GM18951 (cell line): ENCODE data around the gene FAM3D.
"Not testable (repeated sequence)": the region's sequence is repeated elsewhere in the genome, so short reads cannot be mapped to it uniquely, and the experiment has no call there.

Experiments
- POLR2A ChIP-seq: IDR thresholded peaks from 4 replicates; pipeline ENCODE4 v1.6.1; 2011; ENCODE audit warnings: mild to moderate bottlenecking; ENCODE audit not compliant: insufficient read length, insufficient read depth; ENCODE audit errors: extremely low read depth
- in situ Hi-C: fragments of 300-500 bp; cut with MboI; formaldehyde crosslinking; loops from one replicate; pipeline ENCODE4 v1.12.0; 2022; ENCODE audit warnings: low sequenced_read_pairs, mixed read lengths, inconsistent platforms; ENCODE audit not compliant: unreplicated experiment

The FAM3D gene

GRCh38 chr3:58666683-58667082 lies at the start of gene FAM3D:
Gene FAM3D (minus strand): TSS chr3:58666774. CDS start chr3:58655563, 11,211 bp downstream.
- no peak for TF ChIP-seq POLR2A
- in situ Hi-C loops = no loop called here

DNA sequence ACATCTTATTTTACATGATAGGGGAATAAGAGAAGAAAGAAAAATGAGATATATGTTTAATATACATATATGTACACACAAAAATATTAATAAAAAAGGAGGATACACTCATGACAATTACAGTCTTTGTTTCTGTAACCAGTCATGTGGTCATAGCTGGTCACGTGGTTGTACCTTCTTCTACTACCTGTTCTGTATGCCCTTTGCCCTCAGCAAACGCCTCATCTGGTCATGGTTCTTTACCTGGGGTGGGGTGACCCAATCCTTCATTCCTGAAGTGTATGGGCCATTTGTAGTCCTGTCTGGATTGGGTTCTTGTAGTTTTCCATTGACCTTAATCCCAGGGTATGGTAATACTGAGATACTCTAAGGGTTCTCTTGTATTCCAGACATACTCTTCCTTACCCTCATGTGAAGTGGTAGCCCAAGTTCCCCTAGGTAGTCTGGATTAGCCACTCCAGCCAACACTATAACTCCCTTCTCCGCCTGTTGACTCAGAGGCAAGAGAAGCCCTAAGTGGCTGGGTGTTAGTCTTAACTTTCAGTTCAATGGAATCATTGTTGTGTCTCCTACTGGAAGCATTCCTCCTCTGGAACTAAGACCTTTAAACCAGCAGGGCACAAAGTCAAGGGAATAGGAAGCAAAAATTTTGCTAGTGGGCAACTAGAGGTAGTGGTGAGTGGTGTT lies 47.3 kb upstream of the FAM3D start:
- in situ Hi-C loops = no loop called here
- TF ChIP-seq POLR2A = no peak

DNA sequence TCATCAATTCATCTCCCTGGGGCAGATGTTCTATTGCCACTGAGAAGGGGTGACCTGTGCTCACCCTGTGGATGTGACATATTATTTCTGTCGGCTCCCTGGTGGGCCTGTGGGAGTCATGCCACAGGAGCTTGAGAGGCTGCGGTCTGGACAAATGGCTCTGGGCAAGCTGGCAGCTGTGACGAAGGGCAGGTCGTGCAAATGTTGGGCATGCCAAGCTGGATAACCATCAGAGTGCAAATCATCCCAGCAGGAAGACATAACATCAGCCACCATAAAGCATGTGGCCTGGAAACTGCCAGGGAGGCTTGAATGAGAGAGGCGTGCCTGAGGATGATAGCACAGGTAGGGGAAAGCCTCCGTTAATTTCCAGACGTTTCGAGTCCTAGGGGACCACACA lies 45.3 kb upstream of the FAM3D start:
- in situ Hi-C loops = no loop called here
- TF ChIP-seq POLR2A = no peak

GRCh38 chr3:58708983-58709382 lies 42.4 kb upstream of the FAM3D start:
- in situ Hi-C loops = not testable (repeated sequence)

DNA sequence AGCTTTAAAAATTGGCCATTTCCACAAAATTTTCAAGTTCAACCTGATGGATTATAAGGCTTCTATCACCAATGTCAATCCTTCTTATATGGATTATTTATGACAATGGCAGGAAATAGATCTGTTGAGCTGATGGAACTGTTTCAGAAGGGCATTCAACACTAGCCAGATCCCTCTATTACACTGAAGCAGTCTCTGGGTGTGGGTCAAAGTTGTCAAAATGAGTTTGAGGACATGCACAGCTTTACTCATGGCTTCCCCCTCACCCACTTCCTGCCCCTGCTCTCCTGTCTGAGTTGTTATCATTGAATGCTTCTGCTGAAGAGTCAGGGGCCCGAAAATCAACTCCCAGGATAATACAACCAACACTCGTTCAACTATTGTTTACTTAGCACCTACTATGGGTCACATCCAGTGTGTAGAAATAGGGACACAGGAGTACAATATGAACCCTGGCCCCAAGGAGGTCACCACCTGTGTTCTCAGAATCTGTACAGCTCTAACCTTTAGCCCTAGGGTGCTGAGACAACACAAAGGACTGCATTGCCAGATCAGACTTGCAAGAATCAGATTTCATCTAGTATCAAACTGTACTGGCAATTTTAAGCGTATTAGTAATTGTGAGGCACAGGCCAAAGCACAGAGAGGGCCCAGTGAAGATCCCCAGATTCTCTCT lies 41.7 kb upstream of the FAM3D start:
- TF ChIP-seq POLR2A = no peak
- in situ Hi-C loops = no loop called here

- no peak for TF ChIP-seq POLR2A
- in situ Hi-C loops = no loop called here
These were observed 40.9 kb upstream of the FAM3D start for GRCh38 chr3:58707390-58707930.

DNA sequence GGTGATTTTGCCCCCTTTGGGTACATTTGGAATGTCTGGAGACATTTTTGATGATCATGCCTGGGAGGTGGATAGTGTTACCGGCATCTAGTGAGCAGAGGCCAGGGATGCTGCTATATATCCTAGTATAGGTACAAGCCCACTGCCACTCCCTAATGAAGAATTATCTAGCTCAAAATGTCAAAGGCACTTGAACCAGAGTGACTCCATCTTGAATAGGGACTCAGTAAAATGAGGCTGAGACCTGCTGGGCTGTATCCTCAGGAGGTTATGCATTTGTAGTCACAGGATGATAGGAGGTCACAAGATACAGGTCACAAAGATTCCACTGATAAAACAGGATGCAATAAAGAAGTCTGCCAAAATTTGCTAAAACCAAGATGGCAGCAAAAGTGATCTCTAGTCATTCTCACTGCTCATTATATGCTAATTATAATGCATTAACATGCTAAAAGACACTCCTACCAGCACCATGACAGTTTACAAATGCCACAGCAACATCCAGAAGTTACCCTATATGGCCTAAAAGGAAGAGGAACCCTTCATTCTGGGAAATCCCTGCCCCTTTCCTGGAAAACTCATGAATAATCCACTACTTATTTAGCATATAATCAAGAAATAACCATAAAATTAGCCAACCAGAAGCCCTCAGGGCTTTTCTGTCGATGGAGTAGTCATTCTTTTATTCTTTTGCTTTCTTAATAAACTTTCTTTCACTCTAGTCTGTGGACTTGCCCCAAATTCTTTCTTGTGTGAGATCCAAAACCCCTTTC lies 40.0 kb upstream of the FAM3D start:
- TF ChIP-seq POLR2A = no peak
- in situ Hi-C loops = no loop called here

DNA sequence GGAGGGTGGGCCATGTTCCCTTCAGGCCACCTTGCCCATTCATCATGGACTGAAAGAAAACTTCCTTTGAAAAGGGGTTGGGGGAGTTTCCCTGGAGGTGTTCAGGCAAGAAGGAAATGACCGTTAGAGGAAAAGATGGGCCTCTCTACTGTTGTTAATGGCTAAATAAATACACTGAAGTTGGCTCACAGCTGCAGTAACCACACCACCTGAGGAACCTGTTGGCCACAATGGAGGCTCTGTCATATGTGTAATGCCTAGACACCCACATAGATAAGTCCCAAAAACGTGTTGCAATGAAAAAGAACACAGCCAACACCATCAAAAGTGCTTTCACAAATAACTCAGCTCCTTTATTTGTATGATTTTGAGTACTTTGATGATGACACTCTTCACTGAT lies 38.2 kb upstream of the FAM3D start:
- in situ Hi-C loops = no loop called here

DNA sequence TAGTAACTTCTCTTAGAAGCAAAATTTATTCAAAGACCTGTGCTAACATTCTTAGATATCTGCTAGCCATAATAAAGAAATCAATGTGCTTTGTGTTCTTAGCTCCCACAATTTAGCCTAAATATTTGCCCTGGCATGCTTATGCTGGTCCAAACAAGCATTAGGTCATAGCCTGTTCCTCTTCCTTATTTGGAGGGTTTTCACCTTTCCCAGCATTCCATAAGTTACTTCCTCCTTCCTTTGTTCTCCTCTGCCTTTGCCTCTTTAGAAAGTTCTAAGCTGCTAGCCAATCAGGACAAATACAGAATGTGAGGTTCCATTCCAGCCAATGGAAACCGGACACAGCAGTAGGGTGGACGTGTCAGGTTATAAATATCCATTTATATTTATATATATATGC lies 37.7 kb upstream of the FAM3D start:
- in situ Hi-C loops = not testable (repeated sequence)

More for the DNA sequence above, 38.2 kb upstream of the FAM3D start:
- TF ChIP-seq POLR2A = no peak

DNA sequence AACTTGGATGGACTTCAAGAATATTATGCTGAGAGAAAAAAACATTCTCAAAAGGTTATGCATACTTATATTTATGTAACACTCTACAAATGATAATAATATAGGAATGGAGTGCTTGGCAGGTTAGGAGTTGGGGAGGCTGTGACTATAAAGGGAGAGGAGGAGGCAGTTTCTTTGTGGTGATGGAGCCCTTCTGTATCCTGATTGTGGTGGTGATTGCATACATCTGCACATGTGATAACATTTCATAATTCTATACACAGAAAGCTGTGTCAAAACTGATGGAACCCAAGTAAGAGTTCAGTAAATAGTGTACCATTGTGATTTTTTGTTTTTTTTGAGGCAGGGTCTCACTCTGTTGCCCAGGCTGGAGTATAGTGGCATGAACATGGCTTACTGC lies 31.7 kb upstream of the FAM3D start:
- no peak for TF ChIP-seq POLR2A
- in situ Hi-C loops = no loop called here

DNA sequence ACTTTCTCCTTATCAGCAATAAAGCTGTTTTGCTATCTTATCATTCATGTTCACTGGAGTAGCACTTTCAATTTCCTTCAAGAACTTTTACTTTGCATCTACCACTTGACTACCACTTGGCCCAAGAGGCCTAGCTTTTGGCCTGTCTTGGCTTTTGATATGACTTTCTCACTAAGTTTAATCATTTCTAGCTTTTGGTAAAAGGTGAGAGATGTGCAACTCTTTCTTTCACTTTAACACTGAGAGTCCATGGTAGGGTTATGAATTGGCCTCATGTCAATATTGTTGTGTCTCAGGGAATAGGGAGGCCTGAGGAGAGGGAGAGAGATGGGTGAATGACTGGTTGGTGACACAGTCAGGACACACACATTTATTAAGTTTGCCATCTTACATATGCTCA lies 31.0 kb upstream of the FAM3D start:
- in situ Hi-C loops = no loop called here
- no peak for TF ChIP-seq POLR2A

DNA sequence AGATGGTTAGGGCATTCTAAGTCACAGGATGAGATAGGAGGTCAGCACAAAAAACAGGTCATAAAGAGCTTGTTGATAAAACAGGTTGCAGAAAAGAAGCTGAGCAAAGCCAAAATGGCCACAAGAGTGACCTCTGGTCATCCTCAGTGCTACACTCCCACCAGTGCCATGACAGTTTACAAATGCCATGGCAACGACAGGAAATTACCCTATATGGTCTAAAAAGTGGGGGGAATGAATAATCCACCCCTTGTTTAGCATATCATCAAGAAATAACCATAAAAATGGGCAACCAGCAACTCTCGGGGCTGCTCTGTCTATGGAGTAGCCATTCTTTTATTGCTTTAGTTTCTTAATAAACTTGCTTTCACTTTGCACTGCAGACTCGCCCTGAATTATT lies 30.2 kb upstream of the FAM3D start:
- in situ Hi-C loops = not testable (repeated sequence)

GRCh38 chr3:58696093-58696492 lies 29.5 kb upstream of the FAM3D start:
- in situ Hi-C loops = no loop called here
- TF ChIP-seq POLR2A = no peak

DNA sequence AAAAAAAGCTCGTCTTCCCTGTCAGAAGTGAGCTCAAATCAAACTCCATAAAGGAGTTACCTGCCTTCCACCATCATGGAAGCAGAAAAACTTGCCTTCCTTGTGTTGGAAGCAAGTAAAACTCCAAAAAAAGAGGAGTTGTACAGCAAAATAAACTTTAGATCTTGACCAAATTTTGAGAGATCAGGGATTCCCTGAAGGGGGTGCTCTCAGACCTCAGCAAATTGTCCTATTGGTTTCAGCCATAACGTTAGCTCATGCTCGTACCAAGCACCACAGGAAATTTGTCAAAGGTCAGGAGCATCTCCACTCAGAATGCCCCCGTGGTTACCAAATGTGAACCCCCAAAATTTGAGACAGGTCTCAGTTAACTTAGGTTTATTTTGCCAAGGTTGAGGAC lies 28.7 kb upstream of the FAM3D start:
- in situ Hi-C loops = not testable (repeated sequence)
